Cardiac muscle cell (in vitro differentiated cells and primary cell): ENCODE measurements around the gene UROC1. TPM values are rescaled to one million over a fixed set of nuclear protein-coding genes. Genes with fewer than 3 reads are reported as not detected.
"Not testable (repeated sequence)": the region's sequence is repeated elsewhere in the genome, so short reads cannot be mapped to it uniquely, and the experiment has no call there.

Experiments
- DNase-seq, 2 donors: peaks; one replicate each; pipeline versions ENCODE4 v3.0.0 to v3.0.0-alpha.2; 2010 to 2017; ENCODE audit warnings: low read depth in 1 of 2, low spot score in 1 of 2
- H3K27ac ChIP-seq: fragments of 200-600 bp; sonication (generic); 2 replicates; pipeline ENCODE4 v1.5.1; 2016
- H3K27me3 ChIP-seq: fragments of 200-600 bp; sonication (generic); 2 replicates; pipeline ENCODE4 v1.6.0; 2016; ENCODE audit warnings: control low read depth
- H3K36me3 ChIP-seq: fragments of 200-600 bp; sonication (generic); 2 replicates; pipeline ENCODE4 v1.5.1; 2016; ENCODE audit warnings: control low read depth
- H3K4me1 ChIP-seq: fragments of 200-600 bp; sonication (generic); 2 replicates; pipeline ENCODE4 v1.8.1; 2017; ENCODE audit warnings: low read depth, mild to moderate bottlenecking, mixed run types
- H3K4me3 ChIP-seq: fragments of 200-600 bp; sonication (generic); 2 replicates; pipeline ENCODE4 v1.5.1; 2016; ENCODE audit warnings: mild to moderate bottlenecking
- H3K9me3 ChIP-seq: fragments of 200-600 bp; sonication (generic); 2 replicates; pipeline ENCODE4 v1.5.1; 2017; ENCODE audit warnings: low read depth, mild to moderate bottlenecking, control low read depth
- polyA plus RNA-seq: library from polyadenylated mRNA; unstranded; fragments of >200 nt; fragmentation: Nextera tagmentation; extraction: Ambion mirVana; gene quantifications from 2 replicates; pipeline ENCODE4 v1.2.1, GENCODE V29; 2016
- total RNA-seq: library from RNA; depleted of rRNA; stranded (reverse); fragments of >200 nt; gene quantifications from 2 replicates; pipeline ENCODE4 v1.2.3, GENCODE V29; 2016
- TF ChIP-seq, protein P1 (sequence below): IDR thresholded peaks from 2 replicates; pipeline ENCODE4 v1.5.1; 2012; ENCODE audit warnings: low read depth, mild to moderate bottlenecking, low read length

Gene UROC1
- total and polyA plus RNA-seq, 2 experiments from 2014 or later: not detected

DNA sequence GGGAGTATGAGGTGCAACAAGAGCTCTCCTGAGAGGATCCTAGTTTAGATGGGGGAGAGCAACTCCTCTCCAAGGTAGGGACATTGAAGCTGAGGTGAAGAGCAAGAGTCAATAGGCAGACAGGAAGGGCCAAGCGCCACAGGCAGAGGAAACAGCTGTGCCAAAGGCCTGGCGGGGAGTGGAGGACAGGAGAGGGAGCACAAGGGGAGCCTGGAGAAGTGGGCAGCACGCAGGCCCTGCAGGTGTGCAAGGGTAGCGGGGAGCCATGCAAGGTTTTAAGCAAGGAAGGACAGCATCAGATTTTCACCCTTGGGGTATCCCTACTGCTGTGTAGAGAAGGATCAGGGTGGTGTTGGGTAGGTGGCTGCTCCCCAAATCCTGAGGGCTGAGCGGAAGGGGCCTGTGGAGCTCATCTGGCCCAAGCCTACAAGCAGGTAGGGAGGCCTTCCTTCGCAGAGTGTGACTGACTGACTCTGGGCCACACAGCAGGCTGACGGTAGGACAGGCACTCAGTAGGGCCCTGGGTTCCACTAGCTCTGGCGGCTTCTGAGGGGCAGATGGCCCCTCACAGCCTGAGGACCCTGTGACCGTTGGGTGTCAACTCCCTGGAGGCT lies 19.6 kb upstream of the UROC1 start:
- H3K4me3 ChIP-seq: no peak overlapping the region
- H3K27ac ChIP-seq: no peak overlapping the region
- H3K9me3 ChIP-seq: no peaks in the 10 kb centered on the region
- no peaks in the 10 kb centered on the region for H3K4me1 ChIP-seq
- peaks cover 29% of the 10 kb centered on the region for H3K27me3 ChIP-seq
- TF ChIP-seq, protein P1, sequence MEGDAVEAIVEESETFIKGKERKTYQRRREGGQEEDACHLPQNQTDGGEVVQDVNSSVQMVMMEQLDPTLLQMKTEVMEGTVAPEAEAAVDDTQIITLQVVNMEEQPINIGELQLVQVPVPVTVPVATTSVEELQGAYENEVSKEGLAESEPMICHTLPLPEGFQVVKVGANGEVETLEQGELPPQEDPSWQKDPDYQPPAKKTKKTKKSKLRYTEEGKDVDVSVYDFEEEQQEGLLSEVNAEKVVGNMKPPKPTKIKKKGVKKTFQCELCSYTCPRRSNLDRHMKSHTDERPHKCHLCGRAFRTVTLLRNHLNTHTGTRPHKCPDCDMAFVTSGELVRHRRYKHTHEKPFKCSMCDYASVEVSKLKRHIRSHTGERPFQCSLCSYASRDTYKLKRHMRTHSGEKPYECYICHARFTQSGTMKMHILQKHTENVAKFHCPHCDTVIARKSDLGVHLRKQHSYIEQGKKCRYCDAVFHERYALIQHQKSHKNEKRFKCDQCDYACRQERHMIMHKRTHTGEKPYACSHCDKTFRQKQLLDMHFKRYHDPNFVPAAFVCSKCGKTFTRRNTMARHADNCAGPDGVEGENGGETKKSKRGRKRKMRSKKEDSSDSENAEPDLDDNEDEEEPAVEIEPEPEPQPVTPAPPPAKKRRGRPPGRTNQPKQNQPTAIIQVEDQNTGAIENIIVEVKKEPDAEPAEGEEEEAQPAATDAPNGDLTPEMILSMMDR: no peak
- no peaks in the 10 kb centered on the region for H3K36me3 ChIP-seq
- no peak for DNase-seq

DNA sequence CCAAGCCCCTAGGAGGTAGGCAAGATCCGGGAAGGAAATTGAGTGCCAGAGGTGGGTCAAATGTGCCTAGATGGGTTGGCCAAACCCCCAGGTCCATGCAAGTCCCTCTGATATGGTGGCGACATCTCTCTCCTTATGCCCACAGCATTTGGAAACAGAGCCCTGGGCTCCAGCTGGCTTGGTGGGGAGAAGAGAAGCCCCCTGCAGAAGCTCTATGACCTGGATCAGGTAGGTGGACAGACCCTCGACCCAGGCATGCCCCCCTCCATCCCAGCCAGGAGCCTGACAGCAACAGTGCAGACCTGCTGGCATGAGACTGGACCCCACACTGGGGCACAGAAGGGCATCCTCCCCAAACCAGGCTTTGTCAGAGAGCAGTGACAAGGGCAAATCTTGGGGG lies 18.6 kb upstream of the UROC1 start:
- Histone ChIP-seq H3K27ac (no peak overlapping the region), H3K9me3 (no peaks in the 10 kb centered on the region), H3K4me1 (no peaks in the 10 kb centered on the region), H3K36me3 (no peaks in the 10 kb centered on the region), H3K27me3 (peaks cover 29% of the 10 kb centered on the region), H3K4me3 (no peak overlapping the region)
- TF ChIP-seq, protein P1: no peak
- DNase-seq: no peak

DNA sequence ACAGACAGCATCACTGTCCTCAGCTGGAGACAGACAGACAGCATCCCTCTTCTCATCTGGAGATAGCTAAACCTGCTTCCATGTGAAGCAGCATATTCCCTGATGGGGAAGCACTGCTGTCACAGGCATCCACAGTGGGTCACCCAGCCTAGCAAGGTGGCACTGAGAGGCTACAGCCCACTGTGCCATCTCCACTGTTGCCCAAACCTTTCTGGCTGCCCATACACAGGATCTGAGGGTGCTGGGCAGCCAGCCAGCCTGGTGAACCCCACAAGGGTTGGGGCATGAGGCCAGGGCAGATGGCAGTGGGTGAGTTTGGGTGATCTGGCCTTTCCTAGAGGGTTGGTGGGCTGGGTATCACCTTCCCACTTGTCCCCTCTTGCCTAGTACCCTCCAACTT lies 18.1 kb upstream of the UROC1 start:
- Histone ChIP-seq H3K9me3 (no peaks in the 10 kb centered on the region), H3K4me3 (no peak overlapping the region), H3K27ac (no peak overlapping the region), H3K36me3 (no peaks in the 10 kb centered on the region), H3K27me3 (peaks cover 29% of the 10 kb centered on the region), H3K4me1 (no peaks in the 10 kb centered on the region)
- no peak for DNase-seq
- TF ChIP-seq, protein P1: no peak

DNA sequence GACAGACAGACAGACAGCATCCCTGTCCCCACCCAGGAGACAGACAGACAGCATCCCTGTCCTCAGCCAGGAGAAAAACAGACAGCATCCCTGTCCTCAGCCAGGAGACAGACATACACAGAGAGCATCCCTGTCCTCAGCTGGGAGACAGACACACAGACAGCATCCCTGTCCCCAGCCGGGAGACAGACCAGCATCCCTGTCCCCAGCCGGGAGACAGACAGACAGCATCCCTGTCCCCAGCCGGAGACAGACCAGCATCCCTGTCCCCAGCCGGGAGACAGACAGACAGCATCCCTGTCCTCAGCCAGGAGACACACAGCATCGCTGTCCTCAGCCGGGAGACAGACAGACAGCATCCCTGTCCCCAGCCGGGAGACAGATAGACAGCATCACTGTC lies 17.1 kb upstream of the UROC1 start:
- H3K27me3 ChIP-seq: peaks cover 29% of the 10 kb centered on the region
- H3K27ac ChIP-seq, DNase-seq, H3K36me3 ChIP-seq, H3K4me1 ChIP-seq, H3K4me3 ChIP-seq, H3K9me3 ChIP-seq: not testable (repeated sequence)

DNA sequence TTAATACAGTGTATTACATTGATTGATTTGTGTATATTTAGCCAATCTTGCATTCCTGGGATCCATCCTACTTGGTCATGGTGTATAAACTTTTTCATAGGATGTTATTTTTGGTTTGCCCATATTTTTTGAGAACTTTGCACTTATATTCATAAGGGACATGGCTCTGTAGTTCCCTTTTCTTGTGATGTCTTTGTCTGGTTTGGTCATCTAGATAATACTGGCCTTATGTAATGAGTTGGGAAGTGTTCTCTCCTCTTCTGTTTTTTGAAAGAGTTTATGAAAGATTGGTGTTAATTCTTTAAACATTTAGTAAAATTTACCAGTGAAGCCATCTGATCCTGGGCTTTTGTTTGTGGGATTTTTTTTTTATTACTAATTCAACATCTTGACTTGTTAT lies 15.9 kb upstream of the UROC1 start:
- H3K36me3 ChIP-seq: no peaks in the 10 kb centered on the region
- no peaks in the 10 kb centered on the region for H3K9me3 ChIP-seq
- peaks cover 29% of the 10 kb centered on the region for H3K27me3 ChIP-seq
- DNase-seq: no peak
- TF ChIP-seq, protein P1: no peak
- no peaks in the 10 kb centered on the region for H3K4me1 ChIP-seq
- no peak overlapping the region for H3K27ac ChIP-seq
- no peak overlapping the region for H3K4me3 ChIP-seq

DNA sequence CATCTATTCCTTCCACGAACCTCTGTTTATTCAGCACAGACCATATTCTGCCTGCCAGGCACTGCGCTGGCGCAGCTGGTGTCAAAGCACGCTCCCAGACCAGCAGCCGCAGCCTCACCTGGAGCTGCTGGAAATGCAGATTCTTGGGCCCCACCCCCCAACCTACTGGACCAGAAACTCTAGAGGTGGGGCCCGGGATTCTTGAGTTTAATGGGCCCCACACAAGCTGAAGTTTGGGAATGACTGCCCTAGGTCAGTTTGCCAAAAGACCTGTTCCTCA lies 13.4 kb upstream of the UROC1 start:
- H3K4me1 ChIP-seq: no peaks in the 10 kb centered on the region
- no peaks in the 10 kb centered on the region for H3K9me3 ChIP-seq
- H3K36me3 ChIP-seq: no peaks in the 10 kb centered on the region
- H3K27me3 ChIP-seq: peaks cover 25% of the 10 kb centered on the region
- H3K4me3 ChIP-seq: no peak overlapping the region
- no peak for DNase-seq
- TF ChIP-seq, protein P1: no peak
- H3K27ac ChIP-seq: no peak overlapping the region
